PC-9 (cell line): ENCODE results near the gene UHMK1. TPM values are rescaled to one million over a fixed set of nuclear protein-coding genes. Genes with fewer than 3 reads are reported as not detected.

ENCODE experiments used
- BruUV-seq: library from RNA; stranded (reverse); fragments of 400-500 nt; replicated peaks from 2 replicates; lab custom pipeline; 2021; lab: Mats Ljungman, UMichigan
- CTCF ChIA-PET: fragments of 300-600 bp; sonication (Branson Sonifier 250); formaldehyde crosslinking; loops from one replicate; lab custom pipeline; 2022; ENCODE audit warnings: antibody characterized with exemption; lab: Charles Lee
- POLR2A ChIA-PET: fragments of 300-600 bp; sonication (Branson Sonifier 250); formaldehyde crosslinking; loops from one replicate; lab custom pipeline; 2022; ENCODE audit warnings: antibody characterized with exemption; ENCODE audit not compliant: unreplicated experiment; lab: Charles Lee
- DNase-seq, 2 experiments: peaks; one replicate each; pipeline versions ENCODE4 v3.0.0 to v3.0.0-alpha.2; 2015 to 2022; ENCODE audit warnings: mixed read lengths in 1 of 2
- H2AFZ ChIP-seq: fragments of 200-600 bp; sonication (generic); 2 replicates; pipeline ENCODE4 v1.8.1; 2017; ENCODE audit warnings: antibody characterized with exemption
- H3F3A ChIP-seq: fragments of 200-600 bp; sonication (generic); 2 replicates; pipeline ENCODE4 v1.8.1; 2017; ENCODE audit warnings: antibody characterized with exemption, mild to moderate bottlenecking, low read depth; ENCODE audit not compliant: insufficient read depth
- H3K27ac ChIP-seq: fragments of 200-600 bp; sonication (generic); 2 replicates; pipeline ENCODE4 v1.6.1; 2016; ENCODE audit warnings: mixed run types
- H3K27me3 ChIP-seq: fragments of 200-600 bp; sonication (generic); 2 replicates; pipeline ENCODE4 v1.6.1; 2016; ENCODE audit warnings: low read depth, mixed run types; ENCODE audit not compliant: insufficient read depth
- H3K36me3 ChIP-seq: fragments of 200-600 bp; sonication (generic); 2 replicates; pipeline ENCODE4 v1.6.1; 2016; ENCODE audit warnings: low read depth, mixed run types
- H3K4me1 ChIP-seq: fragments of 200-600 bp; sonication (generic); replicated peaks from 2 replicates; pipeline ENCODE4 v1.6.1; 2016; ENCODE audit warnings: mixed run types; ENCODE audit not compliant: insufficient read depth
- H3K4me2 ChIP-seq: fragments of 200-600 bp; sonication (generic); 2 replicates; pipeline ENCODE4 v1.6.1; 2017; ENCODE audit warnings: mixed run types
- H3K4me3 ChIP-seq: fragments of 200-600 bp; sonication (generic); 2 replicates; pipeline ENCODE4 v1.6.1; 2016; ENCODE audit warnings: mixed run types
- H3K79me2 ChIP-seq: fragments of 200-600 bp; sonication (generic); 2 replicates; pipeline ENCODE4 v1.6.1; 2017; ENCODE audit warnings: low read depth, mixed run types
- H3K9me2 ChIP-seq: fragments of 200-600 bp; sonication (generic); 2 replicates; pipeline ENCODE4 v1.8.1; 2017; ENCODE audit warnings: mild to moderate bottlenecking; ENCODE audit not compliant: insufficient read depth
- H3K9me3 ChIP-seq: fragments of 200-600 bp; sonication (generic); 2 replicates; pipeline ENCODE4 v1.8.1; 2016; ENCODE audit warnings: low read depth; ENCODE audit not compliant: insufficient read depth
- H4K20me1 ChIP-seq: fragments of 200-600 bp; sonication (generic); 2 replicates; pipeline ENCODE4 v1.8.1; 2017; ENCODE audit not compliant: insufficient read depth
- CTCF ChIP-seq: fragments of 200-600 bp; sonication (generic); conservative IDR thresholded peaks from 2 replicates; pipeline ENCODE4 v1.6.1; 2017; ENCODE audit warnings: mixed run types, antibody characterized with exemption, mild to moderate bottlenecking, moderate library complexity
- EZH2 ChIP-seq: fragments of 200-600 bp; sonication (generic); IDR thresholded peaks from 2 replicates; pipeline ENCODE4 v1.8.0; 2017; ENCODE audit warnings: antibody characterized with exemption, low read depth
- intact Hi-C: fragments of 100-400 bp; cut with micrococcal nuclease; formaldehyde crosslinking; loops from one replicate; pipeline ENCODE4 v1.10.0; 2022; ENCODE audit not compliant: unreplicated experiment
- total RNA-seq: library from RNA; stranded (reverse); gene quantifications from 2 replicates; pipeline ENCODE4 v1.2.3, GENCODE V29; 2021

The UHMK1 gene
- total RNA-seq, 1 experiment from 2014 or later = 49.5 TPM

GRCh38 chr1:162578071-162578700 is 80.6 kb downstream of the UHMK1 start:
- Histone ChIP-seq H3K4me1 (no peaks in the 10 kb centered on the region), H3K79me2 (0 out of 2 replicates have a peak, but pooled peaks cover 5% of the 10 kb centered on the region), H3K9me3 (no peaks in the 10 kb centered on the region), H3K4me2 (no peak overlapping the region), H4K20me1 (no peaks in the 10 kb centered on the region), H3K4me3 (no peak overlapping the region), H3K36me3 (0 out of 2 replicates have a peak, but pooled peaks cover 3% of the 10 kb centered on the region), H3K9me2 (no peaks in the 10 kb centered on the region), H2AFZ (no peak overlapping the region), H3F3A (no peaks in the 10 kb centered on the region), H3K27ac (no peak overlapping the region), H3K27me3 (no peaks in the 10 kb centered on the region)
- no TSS peak for BruUV-seq
- CTCF ChIA-PET = interaction anchor here (0.7 kb wide), 1 partner anchor 801 kb away, joined by 7 read pairs; no protein-coding TSS in a partner anchor
- DNase-seq = no peak
- intact Hi-C loops = no loop called here
- TF ChIP-seq CTCF (no peak), EZH2 (no peak)
- POLR2A ChIA-PET = no interaction called here

GRCh38 chr1:162578936-162579335 is 81.3 kb downstream of the UHMK1 start:
- Histone ChIP-seq H3K36me3 (0 out of 2 replicates have a peak, but pooled peaks cover 3% of the 10 kb centered on the region), H4K20me1 (no peaks in the 10 kb centered on the region), H3K27me3 (no peaks in the 10 kb centered on the region), H3K9me2 (no peaks in the 10 kb centered on the region), H3K9me3 (no peaks in the 10 kb centered on the region), H2AFZ (no peak overlapping the region), H3K4me3 (no peak overlapping the region), H3F3A (no peaks in the 10 kb centered on the region), H3K4me1 (no peaks in the 10 kb centered on the region), H3K4me2 (no peak overlapping the region), H3K27ac (no peak overlapping the region), H3K79me2 (0 out of 2 replicates have a peak, but pooled peaks cover 5% of the 10 kb centered on the region)
- POLR2A ChIA-PET = no interaction called here
- BruUV-seq = no TSS peak
- DNase-seq = no peak
- intact Hi-C loops = no loop called here
- CTCF ChIA-PET = no interaction called here
- TF ChIP-seq EZH2 = no peak
- TF ChIP-seq CTCF = no peak

Other genes starting within 250 kb of the UHMK1 start
- gene SPATA46, start 121.0 kb upstream of the UHMK1 start, total RNA-seq = not detected in 2 replicates
- 10.5 and 11.3 TPM in 2 replicates for gene C1orf226, start 116.1 kb upstream of the UHMK1 start, total RNA-seq
- not detected in 2 replicates for gene SH2D1B, start 85.7 kb upstream of the UHMK1 start, total RNA-seq
- gene UAP1, start 63.9 kb downstream of the UHMK1 start, total RNA-seq = 33.1 and 39.8 TPM in 2 replicates
- 0.05 and 0.35 TPM in 2 replicates for gene DDR2, start 134.6 kb downstream of the UHMK1 start, total RNA-seq